C4-2B (cell line): ENCODE measurements around the gene ZFAND2B.

Experiments used
- H3K27ac ChIP-seq: fragments of 450-650 bp; 2 replicates; pipeline ENCODE4 v1.5.1; 2017
- CTCF ChIP-seq: fragments of 450-650 bp; conservative IDR thresholded peaks from 2 replicates; pipeline ENCODE4 v1.5.1; 2017; ENCODE audit warnings: mild to moderate bottlenecking
- ZFX ChIP-seq: fragments of 450-650 bp; IDR thresholded peaks from 2 replicates; pipeline ENCODE4 v1.6.1; 2017

Gene ZFAND2B

GRCh38 chr2:219175928-219176817 is 30.4 kb upstream of the ZFAND2B start:
- TF ChIP-seq CTCF, result peak; percentile 27
- peak; percentile 43; the same call in 1 of the 2 replicates for TF ChIP-seq ZFX
- peak overlapping the region; percentile 89 for H3K27ac ChIP-seq

- TF ChIP-seq CTCF (no peak; the same call in 1 of the 2 replicates), ZFX (no peak)
- peak within 1 kb of the TSS; percentile 89 for H3K27ac ChIP-seq
Observed at GRCh38 chr2:219176818-219177551, 29.6 kb upstream of the ZFAND2B start, which contains the start of gene CNPPD1. Gene CNPPD1 (minus strand): TSS chr2:219176925. CDS start chr2:219176828, 97 bp downstream.

GRCh38 chr2:219177552-219178376 is 28.8 kb upstream of the ZFAND2B start, which contains the start of gene RETREG2:
Gene RETREG2 (plus strand): TSS chr2:219178275. CDS start chr2:219178353, 78 bp downstream.
- peak within 1 kb of the TSS; percentile 89 for H3K27ac ChIP-seq

GRCh38 chr2:219178377-219179175 is 28.0 kb upstream of the ZFAND2B start:
- TF ChIP-seq CTCF (peak; percentile 39), ZFX (peak; percentile 75)
- H3K27ac ChIP-seq, result peak overlapping the region; percentile 89

More at GRCh38 chr2:219177552-219178376, 28.8 kb upstream of the ZFAND2B start, which contains the start of gene RETREG2:
- peak; percentile 67 for TF ChIP-seq CTCF
- TF ChIP-seq ZFX, result no peak

- TF ChIP-seq CTCF (no peak), ZFX (no peak)
- no peak overlapping the region for H3K27ac ChIP-seq
Observed at GRCh38 chr2:219179601-219180465, 26.7 kb upstream of the ZFAND2B start.
